ENCODE measurements around the gene CORO1C. TPM values are rescaled to one million over a fixed set of nuclear protein-coding genes. Genes with fewer than 3 reads are reported as not detected.

The CORO1C gene
- polyA plus RNA-seq: 120 and 123 TPM in 2 replicates
- polyA minus RNA-seq: 248 and 272 TPM in 2 replicates

GRCh38 chr12:108731105-108731865 lies at the start of gene CORO1C:
Gene CORO1C, minus strand, starts transcription at chr12:108731518. Its CDS starts 30,200 bp downstream, at chr12:108701318.
- Histone ChIP-seq H3K36me3 (ENCODE audit: insufficient read depth, low read length) (no peaks in the 10 kb centered on the region), H3F3A (ENCODE audit: insufficient read depth, low read length, poor library complexity, severe bottlenecking) (peaks cover 11% of the 10 kb centered on the region), H3K27me3 (ENCODE audit: insufficient read depth, low read depth, low read length) (no peaks in the 10 kb centered on the region), H3K9me2 (ENCODE audit: insufficient read depth, low read length) (no peaks in the 10 kb centered on the region), H4K20me1 (ENCODE audit: insufficient read depth) (no peaks in the 10 kb centered on the region), H3K4me2 (ENCODE audit: low read length) (peak within 1 kb of the TSS; percentile 90), H3K9ac (ENCODE audit: low read length) (peak within 1 kb of the TSS; percentile 100), H2AFZ (ENCODE audit: low read depth, low read length) (peak within 1 kb of the TSS; percentile 56), H3K4me3 (ENCODE audit: low read length) (peak within 1 kb of the TSS; percentile 97), H3K27ac (ENCODE audit: low read length) (peak within 1 kb of the TSS; percentile 94), H3K79me2 (replicated peaks; ENCODE audit: insufficient read depth, low read length) (peaks cover 38% of the 10 kb centered on the region), H3K9me3 (ENCODE audit: low read length) (no peaks in the 10 kb centered on the region)
- peak; percentile 96 for TF ChIP-seq REST (IDR thresholded peaks at IDR 0.05; ENCODE audit: borderline replicate concordance)
- no peak for TF ChIP-seq EZH2 (IDR thresholded peaks at IDR 0.05; ENCODE audit: borderline replicate concordance, insufficient read depth, low read length, poor library complexity, severe bottlenecking)
- peak; percentile 99 for TF ChIP-seq TAF1 (IDR thresholded peaks at IDR 0.05; ENCODE audit: low read depth)
- peak; percentile 95 for TF ChIP-seq POLR2AphosphoS5 (IDR thresholded peaks at IDR 0.05)
- peak; percentile 99 for TF ChIP-seq CTCF (IDR thresholded peaks at IDR 0.05; ENCODE audit: poor library complexity, severe bottlenecking)
- peak; percentile 64 for TF ChIP-seq RAD21 (conservative IDR thresholded peaks at IDR 0.05)
- TF ChIP-seq EP300 (conservative IDR thresholded peaks at IDR 0.05; ENCODE audit: poor library complexity, severe bottlenecking): peak; percentile 72
- TF ChIP-seq MXI1 (conservative IDR thresholded peaks at IDR 0.05; ENCODE audit: poor library complexity, severe bottlenecking): peak; percentile 80
- peak; percentile 63 for TF ChIP-seq SMC3 (conservative IDR thresholded peaks at IDR 0.05; ENCODE audit: poor library complexity)

- Histone ChIP-seq H3K27me3 (ENCODE audit: insufficient read depth, low read depth, low read length) (no peaks in the 10 kb centered on the region), H3K4me2 (ENCODE audit: low read length) (no peak overlapping the region), H3K36me3 (ENCODE audit: insufficient read depth, low read length) (no peaks in the 10 kb centered on the region), H3K9me2 (ENCODE audit: insufficient read depth, low read length) (no peaks in the 10 kb centered on the region), H3K4me3 (ENCODE audit: low read length) (no peak overlapping the region), H4K20me1 (ENCODE audit: insufficient read depth) (no peaks in the 10 kb centered on the region), H3K27ac (ENCODE audit: low read length) (no peak overlapping the region), H3K9me3 (ENCODE audit: low read length) (no peaks in the 10 kb centered on the region), H2AFZ (ENCODE audit: low read depth, low read length) (no peak overlapping the region), H3F3A (ENCODE audit: insufficient read depth, low read length, poor library complexity, severe bottlenecking) (no peaks in the 10 kb centered on the region), H3K79me2 (replicated peaks; ENCODE audit: insufficient read depth, low read length) (no peaks in the 10 kb centered on the region), H3K9ac (ENCODE audit: low read length) (no peak overlapping the region)
- TF ChIP-seq POLR2AphosphoS5 (IDR thresholded peaks at IDR 0.05) (no peak), TAF1 (IDR thresholded peaks at IDR 0.05; ENCODE audit: low read depth) (no peak), EP300 (conservative IDR thresholded peaks at IDR 0.05; ENCODE audit: poor library complexity, severe bottlenecking) (no peak), RAD21 (conservative IDR thresholded peaks at IDR 0.05) (no peak), CTCF (IDR thresholded peaks at IDR 0.05; ENCODE audit: poor library complexity, severe bottlenecking) (no peak), SMC3 (conservative IDR thresholded peaks at IDR 0.05; ENCODE audit: poor library complexity) (no peak), EZH2 (IDR thresholded peaks at IDR 0.05; ENCODE audit: borderline replicate concordance, insufficient read depth, low read length, poor library complexity, severe bottlenecking) (no peak), MXI1 (conservative IDR thresholded peaks at IDR 0.05; ENCODE audit: poor library complexity, severe bottlenecking) (no peak), REST (IDR thresholded peaks at IDR 0.05; ENCODE audit: borderline replicate concordance) (no peak)
These were observed 48.8 kb upstream of the CORO1C start for GRCh38 chr12:108779998-108780688.
